Panc1 (cell line): ENCODE data around the gene SYCE1L. TPM values are rescaled to one million over a fixed set of nuclear protein-coding genes. Genes with fewer than 3 reads are reported as not detected.

ENCODE experiments used
- ATAC-seq: fragments of 200-7000 bp; cut with Tn5 transposase; 2 replicates; pipeline ENCODE4 v1.9.1; 2020; ENCODE audit warnings: mild to moderate bottlenecking, moderate library complexity
- BruUV-seq: library from RNA; stranded (reverse); fragments of 400-500 nt; replicated peaks from 2 replicates; lab custom pipeline; 2021; lab: Mats Ljungman, UMichigan
- CTCF ChIA-PET: fragments of 300-600 bp; sonication (Branson Sonifier 250); formaldehyde crosslinking; loops from one replicate; lab custom pipeline; 2022; ENCODE audit warnings: antibody characterized with exemption; lab: Charles Lee
- POLR2A ChIA-PET: fragments of 300-600 bp; sonication (Branson Sonifier 250); formaldehyde crosslinking; loops from one replicate; lab custom pipeline; 2022; ENCODE audit warnings: antibody characterized with exemption; lab: Charles Lee
- DNase-seq: peaks from one replicate; pipeline ENCODE4 v3.0.0-alpha.2; 2010; ENCODE audit warnings: low read depth, low spot score
- H3K27ac ChIP-seq: 2 replicates; pipeline ENCODE4 v1.5.1; 2011; ENCODE audit warnings: mild to moderate bottlenecking, low read length, inconsistent platforms
- H3K27me3 ChIP-seq: fragments of 200-500 bp; sonication (Bioruptor generic); 2 replicates; pipeline ENCODE4 v1.6.0; 2014; ENCODE audit warnings: low read length, inconsistent platforms; ENCODE audit not compliant: control insufficient read depth, insufficient read depth
- H3K36me3 ChIP-seq: fragments of 200-500 bp; sonication (Bioruptor generic); 2 replicates; pipeline ENCODE4 v1.5.1; 2014; ENCODE audit warnings: inconsistent platforms, mild to moderate bottlenecking, low read length, moderate library complexity; ENCODE audit not compliant: control insufficient read depth, insufficient read depth
- H3K4me1 ChIP-seq: 2 replicates; pipeline ENCODE4 v1.5.1; 2011; ENCODE audit warnings: inconsistent platforms, mild to moderate bottlenecking, low read length, moderate library complexity; ENCODE audit not compliant: control insufficient read depth, insufficient read depth
- H3K4me3 ChIP-seq, 2 experiments: 2 replicates each; pipeline ENCODE4 v1.5.1; 2011 to 2012; ENCODE audit warnings: low read depth in 2 of 2, low read length in 2 of 2, mild to moderate bottlenecking in 2 of 2, inconsistent platforms in 1 of 2, moderate library complexity in 1 of 2
- H3K9me3 ChIP-seq: fragments of 200-500 bp; sonication (Bioruptor generic); 2 replicates; pipeline ENCODE4 v1.5.1; 2014; ENCODE audit warnings: low read depth, mild to moderate bottlenecking, inconsistent platforms, low read length, moderate library complexity; ENCODE audit not compliant: control insufficient read depth, insufficient read depth
- POLR2AphosphoS5 ChIP-seq: IDR thresholded peaks from 2 replicates; pipeline ENCODE4 v1.6.1; 2012; ENCODE audit warnings: mild to moderate bottlenecking, low read depth, low read length, moderate library complexity
- REST ChIP-seq, 2 experiments: IDR thresholded peaks; 2 replicates each; pipeline ENCODE4 v1.6.1; 2011 to 2012; ENCODE audit warnings: low read depth in 2 of 2, control low read depth in 1 of 2, low read length in 1 of 2, mild to moderate bottlenecking in 1 of 2, moderate library complexity in 1 of 2; ENCODE audit not compliant: insufficient read depth in 1 of 2
- SIN3A ChIP-seq: IDR thresholded peaks from 2 replicates; pipeline ENCODE4 v1.6.1; 2012; ENCODE audit warnings: low read depth, mild to moderate bottlenecking, low read length, moderate library complexity, borderline replicate concordance; ENCODE audit not compliant: insufficient read depth
- TCF7L2 ChIP-seq: IDR thresholded peaks from 2 replicates; pipeline ENCODE4 v1.6.1; 2011; ENCODE audit warnings: mild to moderate bottlenecking, low read depth, low read length, inconsistent platforms
- in situ Hi-C: cut with HindIII; loops from 2 replicates; pipeline ENCODE4 v1.10.0; 2016; ENCODE audit warnings: low sequenced_read_pairs, low pct_unique_long_range_greater_than_20kb
- intact Hi-C: fragments of 100-400 bp; cut with micrococcal nuclease; formaldehyde crosslinking; loops from one replicate; pipeline ENCODE4 v1.10.0; 2022; ENCODE audit not compliant: unreplicated experiment
- total RNA-seq: library from RNA; stranded (reverse); gene quantifications from one replicate; pipeline ENCODE4 v1.2.1, GENCODE V29; 2021; ENCODE audit not compliant: unreplicated experiment
- TF ChIP-seq, protein P1 (sequence below): fragments of 450-650 bp; IDR thresholded peaks from 2 replicates; pipeline ENCODE4 v1.5.1; 2017; ENCODE audit warnings: mild to moderate bottlenecking

SYCE1L gene
- total RNA-seq, 1 experiment from 2014 or later, result 4.5 TPM

DNA sequence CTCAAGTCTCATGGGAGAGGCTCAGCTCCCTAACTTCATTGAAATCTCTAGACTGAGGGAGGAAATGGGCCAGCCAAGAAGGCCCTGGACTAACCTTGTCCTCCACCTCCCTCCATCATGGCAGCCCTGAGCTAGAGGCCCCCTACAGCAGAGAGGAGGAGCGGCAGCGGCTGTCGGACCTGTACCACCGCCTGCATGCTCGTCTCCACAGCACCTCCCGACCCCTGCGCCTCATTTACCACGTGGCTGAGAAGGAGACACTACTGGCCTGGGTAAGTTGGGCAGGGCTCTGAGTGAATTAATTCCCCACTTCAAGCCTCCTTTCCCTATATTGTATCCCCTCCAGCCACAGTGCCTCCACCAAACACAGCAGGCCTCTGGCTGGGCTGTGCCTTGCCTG lies 3.8 kb upstream of the SYCE1L start:
- ATAC-seq (no peak), DNase-seq (no peak)
- CTCF ChIA-PET, result no interaction called here
- H3K9me3 ChIP-seq, result no peaks in the 10 kb centered on the region
- in situ Hi-C loops, result no loop called here
- BruUV-seq, result no TSS peak
- TF ChIP-seq SIN3A (no peak), POLR2AphosphoS5 (no peak), REST (IDR thresholded peaks at IDR 0.05; ENCODE audit: insufficient read depth in 1 of 2, low read depth in 2 of 2, low read length in 1 of 2) (no peak), TCF7L2 (no peak)
- TF ChIP-seq, protein P1, sequence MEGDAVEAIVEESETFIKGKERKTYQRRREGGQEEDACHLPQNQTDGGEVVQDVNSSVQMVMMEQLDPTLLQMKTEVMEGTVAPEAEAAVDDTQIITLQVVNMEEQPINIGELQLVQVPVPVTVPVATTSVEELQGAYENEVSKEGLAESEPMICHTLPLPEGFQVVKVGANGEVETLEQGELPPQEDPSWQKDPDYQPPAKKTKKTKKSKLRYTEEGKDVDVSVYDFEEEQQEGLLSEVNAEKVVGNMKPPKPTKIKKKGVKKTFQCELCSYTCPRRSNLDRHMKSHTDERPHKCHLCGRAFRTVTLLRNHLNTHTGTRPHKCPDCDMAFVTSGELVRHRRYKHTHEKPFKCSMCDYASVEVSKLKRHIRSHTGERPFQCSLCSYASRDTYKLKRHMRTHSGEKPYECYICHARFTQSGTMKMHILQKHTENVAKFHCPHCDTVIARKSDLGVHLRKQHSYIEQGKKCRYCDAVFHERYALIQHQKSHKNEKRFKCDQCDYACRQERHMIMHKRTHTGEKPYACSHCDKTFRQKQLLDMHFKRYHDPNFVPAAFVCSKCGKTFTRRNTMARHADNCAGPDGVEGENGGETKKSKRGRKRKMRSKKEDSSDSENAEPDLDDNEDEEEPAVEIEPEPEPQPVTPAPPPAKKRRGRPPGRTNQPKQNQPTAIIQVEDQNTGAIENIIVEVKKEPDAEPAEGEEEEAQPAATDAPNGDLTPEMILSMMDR, result no peak
- no peak overlapping the region for H3K27ac ChIP-seq
- POLR2A ChIA-PET, result no interaction called here
- H3K4me1 ChIP-seq, result 0 out of 2 replicates have a peak, but pooled peaks cover 4% of the 10 kb centered on the region
- no peaks in the 10 kb centered on the region for H3K27me3 ChIP-seq
- peaks cover 7% of the 10 kb centered on the region for H3K36me3 ChIP-seq
- intact Hi-C loops, result no loop called here
- no peak overlapping the region for H3K4me3 ChIP-seq

DNA sequence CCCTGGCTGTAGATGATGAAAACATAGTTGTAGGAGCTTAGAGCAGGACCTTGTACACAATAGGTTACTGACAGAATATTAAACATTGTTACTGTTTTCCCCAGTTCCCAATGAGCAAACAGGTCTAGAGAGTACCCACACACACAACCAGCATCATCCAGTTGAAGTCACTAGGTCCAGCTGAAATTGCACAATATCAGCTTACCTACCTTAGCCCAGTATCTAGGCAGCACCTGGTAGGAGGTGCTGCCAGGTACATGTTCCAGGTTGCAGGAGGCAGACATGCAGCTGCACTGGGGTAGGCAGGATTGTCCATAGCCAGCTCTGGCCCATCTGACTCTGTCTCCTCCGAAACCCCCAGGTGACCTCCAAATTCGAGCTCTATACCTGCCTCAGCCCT lies 1.5 kb upstream of the SYCE1L start:
- in situ Hi-C loops (no loop called here), intact Hi-C loops (no loop called here)
- no peak overlapping the region for H3K4me3 ChIP-seq
- H3K4me1 ChIP-seq, result no peaks in the 10 kb centered on the region
- DNase-seq (no peak), ATAC-seq (no peak)
- H3K27me3 ChIP-seq, result no peaks in the 10 kb centered on the region
- ChIA-PET POLR2A (no interaction called here), CTCF (no interaction called here)
- H3K27ac ChIP-seq, result no peak overlapping the region
- H3K9me3 ChIP-seq, result no peaks in the 10 kb centered on the region
- TF ChIP-seq TCF7L2 (no peak), POLR2AphosphoS5 (no peak), REST (IDR thresholded peaks at IDR 0.05; ENCODE audit: insufficient read depth in 1 of 2, low read depth in 2 of 2, low read length in 1 of 2) (no peak), SIN3A (no peak)
- TF ChIP-seq, protein P1, result no peak
- no TSS peak for BruUV-seq
- no peaks in the 10 kb centered on the region; the same call in 1 of the 2 replicates for H3K36me3 ChIP-seq
